ENCODE measurements around the gene ZNF35.

Gene ZNF35

GRCh38 chr3:44685128-44685800, 36.7 kb downstream of the ZNF35 start:
- peak; percentile 86 for DNase-seq

GRCh38 chr3:44687898-44688297, 39.4 kb downstream of the ZNF35 start:
- no peak for DNase-seq

Data from fibroblast of skin of scalp (primary cell).